GM13976 (cell line): ENCODE results near the gene WFDC10B.
"Not testable (repeated sequence)": the region's sequence is repeated elsewhere in the genome, so short reads cannot be mapped to it uniquely, and the experiment has no call there.

ENCODE experiments used
- DNase-seq: peaks from one replicate; pipeline ENCODE4 v3.0.0; 2012; ENCODE audit warnings: low spot score
- CTCF ChIP-seq: IDR thresholded peaks from 2 replicates; pipeline ENCODE4 v1.5.1; 2012; ENCODE audit warnings: borderline replicate concordance, mild to moderate bottlenecking; ENCODE audit not compliant: insufficient read depth; ENCODE audit errors: extremely low read depth, missing control alignments, control extremely low read depth
- in situ Hi-C: fragments of 300-500 bp; cut with MboI; formaldehyde crosslinking; loops from one replicate; pipeline ENCODE4 v1.12.0; 2022; ENCODE audit warnings: low sequenced_read_pairs, mixed read lengths, inconsistent platforms; ENCODE audit not compliant: unreplicated experiment

The WFDC10B gene

GRCh38 chr20:45649312-45649863, 55.4 kb downstream of the WFDC10B start:
- TF ChIP-seq CTCF: no peak
- in situ Hi-C loops: no loop called here
- no peak for DNase-seq

- no peak for DNase-seq
- TF ChIP-seq CTCF: no peak
- in situ Hi-C loops: no loop called here
These were observed 57.3 kb downstream of the WFDC10B start for GRCh38 chr20:45647441-45648050.

GRCh38 chr20:45646875-45647274, 57.9 kb downstream of the WFDC10B start:
- in situ Hi-C loops: no loop called here

GRCh38 chr20:45645869-45646268, 59.0 kb downstream of the WFDC10B start:
- DNase-seq, in situ Hi-C loops: not testable (repeated sequence)

More at GRCh38 chr20:45646875-45647274, 57.9 kb downstream of the WFDC10B start:
- DNase-seq: no peak
- no peak for TF ChIP-seq CTCF

GRCh38 chr20:45641076-45641475, 63.7 kb downstream of the WFDC10B start:
- DNase-seq, in situ Hi-C loops: not testable (repeated sequence)

- in situ Hi-C loops: no loop called here
- no peak for TF ChIP-seq CTCF
- DNase-seq: no peak
These were observed 65.1 kb downstream of the WFDC10B start for GRCh38 chr20:45639687-45640086.

GRCh38 chr20:45636513-45636912, 68.3 kb downstream of the WFDC10B start:
- in situ Hi-C loops: no loop called here
- TF ChIP-seq CTCF: no peak
- DNase-seq: no peak
